NCI-H1436 (cell line): ENCODE data around the gene SHLD1.
"Not testable (repeated sequence)": the region's sequence is repeated elsewhere in the genome, so short reads cannot be mapped to it uniquely, and the experiment has no call there.

Experiments used
- DNase-seq: peaks from one replicate; lab custom pipeline; 2025; lab: John Stamatoyannopoulos, UW

SHLD1 gene

GRCh38 chr20:5735845-5736510, 14.2 kb upstream of the SHLD1 start:
- DNase-seq = no peak

- no peak for DNase-seq
Measured at GRCh38 chr20:5737619-5737953, 12.6 kb upstream of the SHLD1 start.

GRCh38 chr20:5737966-5738365, 12.2 kb upstream of the SHLD1 start:
- DNase-seq = no peak

- not testable (repeated sequence) for DNase-seq
Measured at GRCh38 chr20:5740643-5741042, 9.6 kb upstream of the SHLD1 start.

- DNase-seq = no peak
Measured at GRCh38 chr20:5741089-5741488, 9.1 kb upstream of the SHLD1 start.

GRCh38 chr20:5742041-5742440, 8.2 kb upstream of the SHLD1 start:
- no peak for DNase-seq

GRCh38 chr20:5745416-5746030, 4.7 kb upstream of the SHLD1 start:
- DNase-seq = no peak

- no peak for DNase-seq
Measured at GRCh38 chr20:5746064-5746463, 4.1 kb upstream of the SHLD1 start.

- no peak for DNase-seq
Measured at GRCh38 chr20:5748246-5748645, 2.0 kb upstream of the SHLD1 start.

- DNase-seq = not testable (repeated sequence)
Measured at GRCh38 chr20:5749512-5749951, 669 bp upstream of the SHLD1 start.

- DNase-seq = no peak
Measured at GRCh38 chr20:5751856-5752255, 1.7 kb downstream of the SHLD1 start.

- DNase-seq = no peak
Measured at GRCh38 chr20:5753814-5754213, 3.6 kb downstream of the SHLD1 start.

- DNase-seq = no peak
Measured at GRCh38 chr20:5757949-5758348, 7.7 kb downstream of the SHLD1 start.

GRCh38 chr20:5766085-5766764, 16.0 kb downstream of the SHLD1 start:
- no peak for DNase-seq

GRCh38 chr20:5767493-5768098, 17.4 kb downstream of the SHLD1 start:
- no peak for DNase-seq

GRCh38 chr20:5770231-5770986, 20.2 kb downstream of the SHLD1 start:
- DNase-seq = no peak

- DNase-seq = no peak
Measured at GRCh38 chr20:5770987-5771318, 20.8 kb downstream of the SHLD1 start.

GRCh38 chr20:5772704-5773103, 22.5 kb downstream of the SHLD1 start:
- no peak for DNase-seq

GRCh38 chr20:5773589-5773988, 23.4 kb downstream of the SHLD1 start:
- DNase-seq = no peak

GRCh38 chr20:5776077-5776476, 25.9 kb downstream of the SHLD1 start:
- DNase-seq = no peak

GRCh38 chr20:5779071-5779900, 29.1 kb downstream of the SHLD1 start:
- no peak for DNase-seq

GRCh38 chr20:5780846-5781217, 30.6 kb downstream of the SHLD1 start:
- DNase-seq = no peak
